HG03095 (cell line): ENCODE results near the gene ADD1.
A peak's percentile ranks its signal among the peaks of the same experiment; 100 is the strongest.

Source experiments
- ATAC-seq: cut with Tn5 transposase; IDR thresholded peaks from one replicate; pipeline ENCODE4 v1.9.1; 2021; ENCODE audit warnings: moderate library complexity; ENCODE audit not compliant: unreplicated experiment

ADD1 gene

GRCh38 chr4:2834001-2834921 is 9.4 kb upstream of the ADD1 start:
- ATAC-seq = no peak

- no peak for ATAC-seq
Measured at GRCh38 chr4:2835978-2836377, 7.7 kb upstream of the ADD1 start.

GRCh38 chr4:2836391-2836859 is 7.2 kb upstream of the ADD1 start:
- ATAC-seq = no peak

GRCh38 chr4:2837110-2837903 is 6.3 kb upstream of the ADD1 start:
- ATAC-seq = no peak

- ATAC-seq = no peak
Measured at GRCh38 chr4:2837904-2838496, 5.6 kb upstream of the ADD1 start.

- no peak for ATAC-seq
Measured at GRCh38 chr4:2839060-2839459, 4.6 kb upstream of the ADD1 start.

GRCh38 chr4:2842687-2843262 is 869 bp upstream of the ADD1 start:
- ATAC-seq = no peak

- ATAC-seq = peak; percentile 20
Measured at GRCh38 chr4:2843941-2844584, 419 bp downstream of the ADD1 start.

GRCh38 chr4:2846172-2846571 is 2.5 kb downstream of the ADD1 start:
- no peak for ATAC-seq

- ATAC-seq = no peak
Measured at GRCh38 chr4:2847302-2847871, 3.7 kb downstream of the ADD1 start.

GRCh38 chr4:2848449-2848848 is 4.8 kb downstream of the ADD1 start:
- ATAC-seq = no peak

- no peak for ATAC-seq
Measured at GRCh38 chr4:2849267-2850152, 5.9 kb downstream of the ADD1 start.

GRCh38 chr4:2850966-2851798 is 7.5 kb downstream of the ADD1 start:
- no peak for ATAC-seq

- ATAC-seq = peak; percentile 54
Measured at GRCh38 chr4:2852481-2852921, 8.9 kb downstream of the ADD1 start.

- ATAC-seq = no peak
Measured at GRCh38 chr4:2855584-2855983, 11.9 kb downstream of the ADD1 start.

- ATAC-seq = no peak
Measured at GRCh38 chr4:2856266-2856665, 12.6 kb downstream of the ADD1 start.

GRCh38 chr4:2857349-2857927 is 13.8 kb downstream of the ADD1 start:
- no peak for ATAC-seq
